Measurements from ENCODE around the gene NAALAD2.
"Not testable (repeated sequence)": the region's sequence is repeated elsewhere in the genome, so short reads cannot be mapped to it uniquely, and the experiment has no call there.

The NAALAD2 gene

DNA sequence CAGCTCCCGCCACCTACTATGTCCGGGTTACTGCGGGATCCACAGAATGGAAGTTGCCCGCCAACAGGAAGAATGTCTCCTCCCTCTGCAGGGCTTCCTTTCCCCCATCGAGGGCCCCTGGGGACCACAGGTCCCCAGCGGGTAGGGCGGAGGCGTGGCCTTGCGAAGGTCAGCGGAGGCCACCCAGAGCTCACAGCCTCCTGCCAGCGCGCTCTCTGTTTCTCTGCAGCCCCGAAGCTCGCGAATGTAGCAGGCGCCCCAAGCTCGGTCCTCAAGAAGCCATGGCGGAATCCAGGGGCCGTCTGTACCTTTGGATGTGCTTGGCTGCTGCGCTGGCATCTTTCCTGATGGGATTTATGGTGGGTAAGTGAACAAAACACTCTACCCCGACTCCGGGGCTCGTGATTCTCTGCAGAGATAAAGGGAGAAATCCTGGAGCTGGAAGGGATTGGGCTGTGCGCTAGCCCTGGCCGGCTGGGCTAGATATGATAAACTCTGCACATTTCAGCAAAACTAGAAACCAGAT, at the start of gene NAALAD2:
Gene NAALAD2 (plus strand): TSS at position 186 of the 526 bp plus-strand sequence. CDS start 96 bp downstream, at position 282.
- peak; percentile 52 for DNase-seq (ENCODE audit: low read depth)
- TF ChIP-seq CTCF (IDR thresholded peaks at IDR 0.05; ENCODE audit: low read length, missing control alignments): no peak
- peak within 1 kb of the TSS; percentile 73 for H3K4me3 ChIP-seq (replicated peaks; ENCODE audit: low read depth, low read length)

GRCh38 chr11:90085650-90086049, 48.8 kb upstream of the NAALAD2 start, which contains the start of gene UBTFL1:
TSS of gene UBTFL1 (plus strand) at chr11:90085950. CDS start at chr11:90085950, 0 bp downstream.
- DNase-seq (ENCODE audit: low read depth); H3K4me3 ChIP-seq (replicated peaks; ENCODE audit: low read depth, low read length): not testable (repeated sequence)

GRCh38 chr11:90088731-90089130, 45.7 kb upstream of the NAALAD2 start:
- DNase-seq (ENCODE audit: low read depth); H3K4me3 ChIP-seq (replicated peaks; ENCODE audit: low read depth, low read length): not testable (repeated sequence)

- DNase-seq (ENCODE audit: low read depth): not testable (repeated sequence)
These were observed 39.1 kb upstream of the NAALAD2 start for GRCh38 chr11:90095230-90095924.

DNA sequence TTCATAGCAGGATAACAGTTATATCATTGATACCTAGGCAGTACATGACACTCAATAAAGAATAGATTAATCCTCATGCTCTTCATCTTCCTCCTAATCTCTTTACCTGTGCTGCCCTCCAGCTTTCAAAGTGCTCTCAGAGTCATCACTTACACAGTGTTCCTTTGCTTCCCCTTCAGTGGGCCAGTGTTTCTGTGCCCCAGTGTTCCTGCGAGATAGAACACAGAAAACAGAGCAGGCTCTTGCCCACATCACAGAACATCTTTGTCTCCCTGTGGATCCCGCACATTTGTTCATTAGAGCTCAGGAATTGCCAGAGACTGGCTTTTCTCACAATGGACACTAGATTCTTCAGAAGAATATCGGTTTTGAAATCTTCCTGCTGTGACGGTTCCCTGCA, 36.2 kb upstream of the NAALAD2 start:
- H3K4me3 ChIP-seq (replicated peaks; ENCODE audit: low read depth, low read length): not testable (repeated sequence)

More at GRCh38 chr11:90095230-90095924, 39.1 kb upstream of the NAALAD2 start:
- not testable (repeated sequence) for H3K4me3 ChIP-seq (replicated peaks; ENCODE audit: low read depth, low read length)

GRCh38 chr11:90100431-90100830, 34.0 kb upstream of the NAALAD2 start:
- TF ChIP-seq CTCF (IDR thresholded peaks at IDR 0.05; ENCODE audit: low read length, missing control alignments): no peak
- DNase-seq (ENCODE audit: low read depth): no peak
- H3K4me3 ChIP-seq (replicated peaks; ENCODE audit: low read depth, low read length): no peak overlapping the region

More for the DNA sequence above, 36.2 kb upstream of the NAALAD2 start:
- DNase-seq (ENCODE audit: low read depth): not testable (repeated sequence)

GRCh38 chr11:90113541-90113940, 20.9 kb upstream of the NAALAD2 start:
- no peak overlapping the region for H3K4me3 ChIP-seq (replicated peaks; ENCODE audit: low read depth, low read length)
- TF ChIP-seq CTCF (IDR thresholded peaks at IDR 0.05; ENCODE audit: low read length, missing control alignments): peak; percentile 40
- peak; percentile 13 for DNase-seq (ENCODE audit: low read depth)

DNA sequence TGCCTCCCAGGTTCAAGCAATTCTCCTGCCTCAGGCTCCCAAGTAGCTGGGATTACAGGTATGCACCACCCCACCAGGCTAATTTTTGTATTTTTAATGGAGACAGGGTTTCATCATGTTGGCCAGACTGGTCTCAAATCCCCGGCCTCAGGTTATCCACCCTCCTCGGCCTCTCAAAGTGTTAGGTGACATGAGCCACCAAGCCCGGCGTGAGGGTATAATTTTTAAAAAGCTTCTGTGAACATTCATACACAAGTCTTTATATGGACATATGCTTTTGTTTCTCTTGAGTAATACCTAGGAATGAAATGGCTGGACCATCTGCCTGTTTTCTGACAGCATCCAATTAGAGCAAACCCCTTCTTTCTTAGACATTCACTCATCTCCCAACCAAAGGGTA, 14.3 kb upstream of the NAALAD2 start:
- DNase-seq (ENCODE audit: low read depth): no peak
- no peak for TF ChIP-seq CTCF (IDR thresholded peaks at IDR 0.05; ENCODE audit: low read length, missing control alignments)

DNA sequence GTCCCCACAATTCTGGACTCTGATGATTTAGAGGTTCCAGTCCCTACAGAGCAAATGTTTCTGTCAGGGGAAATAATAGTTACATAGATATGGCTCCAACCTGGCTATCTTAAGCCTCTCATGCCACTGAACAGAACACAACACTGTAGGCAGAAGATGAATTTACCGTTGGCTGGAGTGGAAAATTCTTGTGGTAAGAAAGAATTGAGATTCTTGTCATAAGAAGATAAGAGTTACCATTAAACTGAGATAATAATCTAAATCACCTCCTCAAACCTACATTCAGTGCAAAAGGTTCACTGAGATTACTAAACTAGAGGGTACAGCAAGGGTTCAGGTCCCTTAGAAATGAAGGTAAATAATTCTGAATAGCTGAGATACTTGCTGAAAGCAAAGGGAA, 10.1 kb upstream of the NAALAD2 start:
- H3K4me3 ChIP-seq (replicated peaks; ENCODE audit: low read depth, low read length): no peak overlapping the region
- DNase-seq (ENCODE audit: low read depth): no peak
- TF ChIP-seq CTCF (IDR thresholded peaks at IDR 0.05; ENCODE audit: low read length, missing control alignments): no peak

More for the DNA sequence above, 14.3 kb upstream of the NAALAD2 start:
- no peak overlapping the region for H3K4me3 ChIP-seq (replicated peaks; ENCODE audit: low read depth, low read length)
